DOHH2 (cell line): ENCODE data around the gene ITPR1.

Experiments used
- EZH2phosphoT487 ChIP-seq: fragments of 200-600 bp; sonication (generic); IDR thresholded peaks from 2 replicates; pipeline ENCODE4 v1.6.1; 2017; ENCODE audit warnings: borderline replicate concordance, mild to moderate bottlenecking, antibody characterized with exemption, low read length, moderate library complexity, mixed read lengths
- TF ChIP-seq, protein P1 (sequence below): fragments of 200-600 bp; sonication (generic); IDR thresholded peaks from one replicate; pipeline ENCODE4 v1.5.1; 2014; ENCODE audit warnings: antibody characterized with exemption, mild to moderate bottlenecking, low read depth, low read length; ENCODE audit not compliant: poor library complexity, severe bottlenecking

- TF ChIP-seq, protein P1, sequence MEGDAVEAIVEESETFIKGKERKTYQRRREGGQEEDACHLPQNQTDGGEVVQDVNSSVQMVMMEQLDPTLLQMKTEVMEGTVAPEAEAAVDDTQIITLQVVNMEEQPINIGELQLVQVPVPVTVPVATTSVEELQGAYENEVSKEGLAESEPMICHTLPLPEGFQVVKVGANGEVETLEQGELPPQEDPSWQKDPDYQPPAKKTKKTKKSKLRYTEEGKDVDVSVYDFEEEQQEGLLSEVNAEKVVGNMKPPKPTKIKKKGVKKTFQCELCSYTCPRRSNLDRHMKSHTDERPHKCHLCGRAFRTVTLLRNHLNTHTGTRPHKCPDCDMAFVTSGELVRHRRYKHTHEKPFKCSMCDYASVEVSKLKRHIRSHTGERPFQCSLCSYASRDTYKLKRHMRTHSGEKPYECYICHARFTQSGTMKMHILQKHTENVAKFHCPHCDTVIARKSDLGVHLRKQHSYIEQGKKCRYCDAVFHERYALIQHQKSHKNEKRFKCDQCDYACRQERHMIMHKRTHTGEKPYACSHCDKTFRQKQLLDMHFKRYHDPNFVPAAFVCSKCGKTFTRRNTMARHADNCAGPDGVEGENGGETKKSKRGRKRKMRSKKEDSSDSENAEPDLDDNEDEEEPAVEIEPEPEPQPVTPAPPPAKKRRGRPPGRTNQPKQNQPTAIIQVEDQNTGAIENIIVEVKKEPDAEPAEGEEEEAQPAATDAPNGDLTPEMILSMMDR, result no peak
- TF ChIP-seq EZH2phosphoT487, result no peak
Measured at GRCh38 chr3:4756057-4756775, 263.1 kb downstream of the ITPR1 start.
